Cortex of kidney (tissue), 1 donor: ENCODE results near the gene SELENOO.

Experiments used
- DNase-seq: peaks from one replicate; lab custom pipeline; 2025; lab: John Stamatoyannopoulos, UW

Gene SELENOO

GRCh38 chr22:50216684-50217520 is 16.1 kb downstream of the SELENOO start:
- no peak for DNase-seq

- no peak for DNase-seq
Observed at GRCh38 chr22:50217543-50218152, 16.8 kb downstream of the SELENOO start.

GRCh38 chr22:50218153-50218995 is 17.6 kb downstream of the SELENOO start:
- DNase-seq: no peak

- DNase-seq: no peak
Observed at GRCh38 chr22:50218996-50219727, 18.4 kb downstream of the SELENOO start.

GRCh38 chr22:50219800-50220602 is 19.2 kb downstream of the SELENOO start:
- DNase-seq: no peak

- DNase-seq: no peak
Observed at GRCh38 chr22:50220603-50221409, 20.0 kb downstream of the SELENOO start.

GRCh38 chr22:50221410-50222300 is 20.8 kb downstream of the SELENOO start:
- no peak for DNase-seq

GRCh38 chr22:50222508-50222907 is 21.7 kb downstream of the SELENOO start:
- DNase-seq: no peak

- no peak for DNase-seq
Observed at GRCh38 chr22:50224071-50224470, 23.3 kb downstream of the SELENOO start.

- DNase-seq: no peak
Observed at GRCh38 chr22:50225200-50225969, 24.6 kb downstream of the SELENOO start.

- no peak for DNase-seq
Observed at GRCh38 chr22:50226063-50226874, 25.5 kb downstream of the SELENOO start.

- DNase-seq: no peak
Observed at GRCh38 chr22:50226875-50227165, 26.0 kb downstream of the SELENOO start.

GRCh38 chr22:50227579-50228215 is 26.9 kb downstream of the SELENOO start:
- DNase-seq: no peak

GRCh38 chr22:50228366-50228765 is 27.6 kb downstream of the SELENOO start:
- DNase-seq: no peak

GRCh38 chr22:50229370-50229769 is 28.6 kb downstream of the SELENOO start:
- DNase-seq: no peak

- no peak for DNase-seq
Observed at GRCh38 chr22:50232481-50233151, 31.8 kb downstream of the SELENOO start.

- no peak for DNase-seq
Observed at GRCh38 chr22:50233223-50233622, 32.4 kb downstream of the SELENOO start.
